Fibroblast of mammary gland (primary cell): ENCODE data around the gene KSR1.
A peak's percentile ranks its signal among the peaks of the same experiment; 100 is the strongest.

Source experiments
- DNase-seq: peaks from one replicate; pipeline ENCODE4 v3.0.0-alpha.2; 2010; ENCODE audit warnings: low read depth
- H3K4me3 ChIP-seq: 2 replicates; pipeline ENCODE4 v1.5.1; 2011; ENCODE audit warnings: low read depth, mild to moderate bottlenecking, low read length, moderate library complexity; ENCODE audit not compliant: control insufficient read depth
- CTCF ChIP-seq: conservative IDR thresholded peaks from 2 replicates; pipeline ENCODE4 v1.5.1; 2011; ENCODE audit warnings: low read depth, low read length, inconsistent platforms; ENCODE audit not compliant: control insufficient read depth, insufficient read depth

The KSR1 gene

GRCh38 chr17:27566671-27567562 lies 110.7 kb downstream of the KSR1 start:
- no peak for DNase-seq
- no peak for TF ChIP-seq CTCF
- no peak overlapping the region for H3K4me3 ChIP-seq

GRCh38 chr17:27567563-27567859 lies 111.3 kb downstream of the KSR1 start:
- H3K4me3 ChIP-seq: no peak overlapping the region
- TF ChIP-seq CTCF: no peak
- DNase-seq: no peak

- H3K4me3 ChIP-seq: no peak overlapping the region
- DNase-seq: no peak
- no peak for TF ChIP-seq CTCF
Observed at GRCh38 chr17:27568216-27568615, 112.0 kb downstream of the KSR1 start.

- DNase-seq: no peak
- TF ChIP-seq CTCF: no peak
- H3K4me3 ChIP-seq: no peak overlapping the region
Observed at GRCh38 chr17:27568811-27569210, 112.6 kb downstream of the KSR1 start.

GRCh38 chr17:27569257-27569722 lies 113.0 kb downstream of the KSR1 start:
- DNase-seq: no peak
- TF ChIP-seq CTCF: peak; percentile 51
- H3K4me3 ChIP-seq: no peak overlapping the region

- H3K4me3 ChIP-seq: no peak overlapping the region
- TF ChIP-seq CTCF: no peak
- DNase-seq: no peak
Observed at GRCh38 chr17:27569884-27570577, 113.8 kb downstream of the KSR1 start.
